Measurements from ENCODE around the gene MESP1.
"Not testable (repeated sequence)": the region's sequence is repeated elsewhere in the genome, so short reads cannot be mapped to it uniquely, and the experiment has no call there.

Gene MESP1, protein sequence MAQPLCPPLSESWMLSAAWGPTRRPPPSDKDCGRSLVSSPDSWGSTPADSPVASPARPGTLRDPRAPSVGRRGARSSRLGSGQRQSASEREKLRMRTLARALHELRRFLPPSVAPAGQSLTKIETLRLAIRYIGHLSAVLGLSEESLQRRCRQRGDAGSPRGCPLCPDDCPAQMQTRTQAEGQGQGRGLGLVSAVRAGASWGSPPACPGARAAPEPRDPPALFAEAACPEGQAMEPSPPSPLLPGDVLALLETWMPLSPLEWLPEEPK

DNA sequence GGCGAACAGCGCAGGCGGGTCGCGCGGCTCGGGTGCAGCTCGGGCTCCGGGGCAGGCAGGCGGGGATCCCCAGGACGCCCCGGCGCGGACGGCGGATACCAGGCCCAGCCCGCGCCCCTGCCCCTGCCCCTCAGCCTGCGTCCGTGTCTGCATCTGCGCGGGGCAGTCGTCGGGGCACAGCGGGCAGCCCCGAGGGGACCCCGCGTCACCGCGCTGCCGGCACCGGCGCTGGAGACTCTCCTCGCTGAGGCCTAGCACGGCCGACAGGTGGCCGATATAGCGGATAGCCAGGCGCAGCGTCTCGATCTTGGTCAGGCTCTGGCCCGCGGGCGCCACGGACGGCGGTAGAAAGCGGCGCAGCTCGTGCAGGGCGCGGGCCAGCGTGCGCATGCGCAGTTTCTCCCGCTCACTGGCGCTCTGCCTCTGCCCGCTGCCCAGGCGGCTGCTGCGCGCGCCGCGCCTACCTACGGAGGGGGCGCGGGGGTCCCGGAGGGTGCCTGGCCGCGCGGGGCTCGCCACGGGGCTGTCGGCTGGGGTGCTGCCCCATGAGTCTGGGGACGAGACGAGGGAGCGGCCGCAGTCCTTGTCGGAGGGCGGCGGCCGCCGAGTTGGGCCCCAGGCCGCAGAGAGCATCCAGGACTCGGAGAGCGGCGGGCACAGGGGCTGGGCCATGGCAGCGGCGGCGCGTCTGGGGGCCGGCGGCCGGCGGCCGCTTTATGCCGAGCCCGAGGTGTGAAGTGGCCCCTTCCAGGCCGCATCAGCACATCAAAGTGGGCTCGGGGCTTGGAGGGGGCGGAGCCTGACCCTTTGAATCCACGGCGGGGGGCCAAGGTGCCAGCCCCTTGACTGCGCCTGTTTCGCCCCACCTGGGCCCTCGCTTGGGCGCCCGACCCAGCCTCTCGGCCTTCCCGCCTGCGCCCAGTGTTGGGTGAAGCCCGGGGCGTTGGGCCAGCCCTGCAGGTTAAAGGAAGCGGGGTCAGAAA, at the start of gene MESP1:
TSS of gene MESP1 (minus strand) at position 690 of the 983 bp plus-strand sequence. CDS start at position 672, 18 bp downstream.
- H3K27me3 Mint-ChIP-seq (ENCODE audit: low read depth): peaks cover 44% of the 10 kb centered on the region
- H3K4me1 Mint-ChIP-seq (ENCODE audit: low read depth): no peaks in the 10 kb centered on the region
- no peak within 1 kb of the TSS for H3K27ac Mint-ChIP-seq

DNA sequence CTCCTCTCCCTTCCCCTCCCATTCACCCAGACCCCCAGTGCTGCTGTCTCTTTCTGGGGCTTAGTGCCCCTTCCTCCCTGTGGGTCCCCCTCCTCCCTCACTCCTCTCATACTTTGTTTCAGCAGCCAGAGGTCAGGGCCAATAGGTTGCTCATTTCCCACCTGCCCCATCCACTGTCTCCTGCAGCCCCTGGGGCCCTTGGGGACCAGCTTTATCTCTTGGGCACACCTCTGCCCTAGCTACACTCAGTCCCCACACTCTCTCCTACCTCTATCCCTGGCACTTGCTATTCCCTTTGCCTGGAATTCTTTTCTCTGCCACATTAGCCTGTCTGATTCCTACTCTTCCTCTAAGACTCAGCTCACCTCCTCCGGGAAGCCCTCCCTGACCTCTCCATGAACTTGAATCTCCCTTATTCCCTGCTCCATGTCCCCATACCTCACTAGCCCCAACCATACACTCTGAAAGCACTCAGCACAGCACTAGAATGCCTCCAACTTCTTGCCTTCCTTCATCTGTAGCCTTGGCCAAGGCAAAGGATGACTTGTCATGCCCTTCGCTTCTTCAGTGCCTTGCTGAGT, 49.0 kb upstream of the MESP1 start:
- Mint-ChIP-seq H3K27ac (no peak overlapping the region), H3K9me3 (no peaks in the 10 kb centered on the region), H3K27me3 (ENCODE audit: low read depth) (peaks cover 2% of the 10 kb centered on the region), H3K36me3 (ENCODE audit: low read depth) (no peaks in the 10 kb centered on the region), H3K4me3 (no peak overlapping the region), H3K4me1 (ENCODE audit: low read depth) (peaks cover 2% of the 10 kb centered on the region)

More for the DNA sequence above, at the start of gene MESP1:
- Mint-ChIP-seq H3K36me3 (ENCODE audit: low read depth) (no peaks in the 10 kb centered on the region), H3K9me3 (no peaks in the 10 kb centered on the region), H3K4me3 (peak within 1 kb of the TSS; percentile 77)

DNA sequence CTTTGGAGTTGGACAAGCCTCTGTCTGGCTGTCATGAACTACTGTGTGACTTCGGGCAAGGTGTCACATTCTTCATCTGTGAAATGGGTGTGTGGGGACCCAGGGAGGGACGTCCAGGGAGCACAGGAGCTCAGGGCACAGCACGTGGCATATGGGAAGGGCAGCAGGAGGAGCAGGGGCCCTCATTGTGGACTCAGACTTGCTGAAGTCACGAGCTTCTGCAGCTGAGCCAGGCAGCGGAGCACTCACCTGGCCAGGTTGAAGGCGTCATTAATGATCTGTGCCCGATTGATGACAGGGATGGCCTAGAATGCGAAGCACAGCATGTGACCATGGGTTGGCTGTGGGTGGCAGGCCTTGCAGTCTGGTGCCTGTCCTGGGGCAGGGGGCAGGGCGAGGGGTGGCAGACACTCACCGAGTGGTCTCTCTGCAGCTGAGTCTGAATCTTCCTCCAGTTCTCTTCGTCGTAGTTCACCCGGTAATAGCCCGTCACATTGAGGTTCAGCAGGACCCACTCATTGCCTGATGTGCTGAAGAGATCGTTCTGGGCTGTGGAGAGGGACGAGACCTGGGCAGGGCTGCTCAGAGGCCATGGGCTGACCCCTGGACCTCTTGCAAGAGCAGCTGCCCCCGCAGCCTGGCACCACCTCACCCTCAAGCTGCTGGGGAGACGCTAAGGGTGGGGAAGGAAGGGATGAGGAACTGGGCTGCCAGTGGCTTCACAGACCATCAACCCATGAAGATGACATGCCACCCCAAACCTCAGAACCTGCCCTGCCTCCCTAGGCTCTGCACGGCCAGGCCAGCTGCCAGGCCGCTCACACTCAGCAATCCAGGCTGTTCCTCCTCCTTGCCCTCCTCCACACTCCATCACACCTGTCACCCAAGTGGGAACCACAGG, 48.2 kb upstream of the MESP1 start:
- H3K4me1 Mint-ChIP-seq (ENCODE audit: low read depth): peaks cover 2% of the 10 kb centered on the region
- no peaks in the 10 kb centered on the region for H3K9me3 Mint-ChIP-seq
- H3K36me3 Mint-ChIP-seq (ENCODE audit: low read depth): no peaks in the 10 kb centered on the region
- no peak overlapping the region for H3K4me3 Mint-ChIP-seq
- peaks cover 3% of the 10 kb centered on the region for H3K27me3 Mint-ChIP-seq (ENCODE audit: low read depth)
- no peak overlapping the region for H3K27ac Mint-ChIP-seq

DNA sequence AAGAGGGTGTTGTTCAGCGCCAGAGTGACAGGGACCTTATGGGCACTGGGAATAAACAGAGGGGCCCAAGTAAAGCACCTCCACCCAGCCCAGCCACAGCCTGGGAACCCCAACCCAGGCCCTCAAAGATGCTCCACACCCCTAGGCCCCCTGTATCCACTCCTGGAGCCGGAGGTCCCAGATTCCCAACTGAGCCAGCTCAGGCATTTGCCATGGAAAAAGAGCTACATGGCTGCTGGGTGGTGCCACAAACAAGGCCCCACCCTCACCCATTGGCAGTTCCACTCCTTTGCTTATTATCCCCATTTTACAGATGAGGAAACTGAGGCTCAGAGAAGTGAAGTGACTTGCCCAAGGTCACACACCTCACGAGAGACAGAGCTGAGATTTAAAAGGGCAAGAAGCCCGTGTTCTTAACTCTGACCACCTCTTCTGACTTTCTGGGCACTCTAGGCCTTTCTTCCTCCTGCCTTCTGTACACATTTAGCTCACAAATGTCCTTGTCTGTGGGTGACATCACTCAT, 46.7 kb upstream of the MESP1 start:
- Mint-ChIP-seq H3K4me3 (no peak overlapping the region), H3K4me1 (ENCODE audit: low read depth) (peaks cover 2% of the 10 kb centered on the region), H3K27me3 (ENCODE audit: low read depth) (peaks cover 6% of the 10 kb centered on the region), H3K9me3 (no peaks in the 10 kb centered on the region), H3K36me3 (ENCODE audit: low read depth) (no peaks in the 10 kb centered on the region), H3K27ac (no peak overlapping the region)

DNA sequence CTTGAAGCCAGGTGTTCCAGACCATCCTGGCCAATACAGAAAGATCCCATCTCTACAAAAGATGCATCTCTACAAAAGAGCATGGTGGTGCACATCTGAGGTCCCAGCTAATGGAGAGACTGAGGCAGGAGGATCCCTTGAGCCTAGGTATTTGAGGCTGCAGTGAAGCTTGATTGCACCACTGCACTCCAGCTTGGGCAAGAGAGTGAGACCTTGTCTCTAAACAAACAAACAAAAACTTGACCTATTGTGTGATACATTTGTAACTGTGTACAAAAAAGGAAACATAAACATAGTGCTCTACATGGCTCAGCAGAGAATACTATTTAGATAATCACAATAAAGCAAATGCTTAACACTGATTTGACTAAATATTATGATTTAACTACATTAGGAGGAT, 44.9 kb upstream of the MESP1 start:
- Mint-ChIP-seq H3K9me3 (no peaks in the 10 kb centered on the region), H3K36me3 (ENCODE audit: low read depth) (no peaks in the 10 kb centered on the region), H3K27me3 (ENCODE audit: low read depth) (peaks cover 6% of the 10 kb centered on the region), H3K27ac (no peak overlapping the region), H3K4me3 (no peak overlapping the region), H3K4me1 (ENCODE audit: low read depth) (no peaks in the 10 kb centered on the region)

DNA sequence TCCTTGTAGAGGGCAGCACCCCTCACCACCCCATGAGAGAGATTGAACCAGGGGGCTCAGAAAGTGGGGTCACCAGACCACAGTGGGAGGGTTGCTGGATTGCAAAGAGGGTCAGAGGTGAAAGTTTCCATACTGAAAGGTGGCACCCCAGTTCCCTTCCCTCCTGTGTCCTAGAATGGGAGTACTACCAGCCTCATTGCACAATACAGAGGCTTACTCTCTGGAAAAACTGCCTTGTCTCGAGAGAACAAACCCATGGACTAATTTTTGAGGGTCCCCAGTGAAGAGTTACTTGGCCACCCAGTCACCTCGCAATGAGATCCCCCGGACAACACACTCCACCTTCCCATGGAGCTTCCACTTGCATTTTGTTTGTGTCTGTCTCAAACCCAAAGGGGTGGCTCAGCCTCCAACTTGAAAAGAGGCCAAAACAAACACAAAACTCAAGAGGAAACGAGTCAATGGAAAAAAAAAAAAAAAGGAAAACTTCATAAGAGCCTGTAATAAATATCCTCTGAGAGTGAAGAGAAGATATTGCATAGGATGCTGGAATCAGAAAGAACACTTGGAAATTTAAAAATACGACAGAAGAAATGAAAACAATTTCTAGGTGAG, 43.7 kb upstream of the MESP1 start:
- H3K9me3 Mint-ChIP-seq: no peaks in the 10 kb centered on the region
- H3K27ac Mint-ChIP-seq: no peak overlapping the region
- H3K36me3 Mint-ChIP-seq (ENCODE audit: low read depth): no peaks in the 10 kb centered on the region
- H3K4me3 Mint-ChIP-seq: no peak overlapping the region
- no peaks in the 10 kb centered on the region for H3K4me1 Mint-ChIP-seq (ENCODE audit: low read depth)
- peaks cover 6% of the 10 kb centered on the region for H3K27me3 Mint-ChIP-seq (ENCODE audit: low read depth)

DNA sequence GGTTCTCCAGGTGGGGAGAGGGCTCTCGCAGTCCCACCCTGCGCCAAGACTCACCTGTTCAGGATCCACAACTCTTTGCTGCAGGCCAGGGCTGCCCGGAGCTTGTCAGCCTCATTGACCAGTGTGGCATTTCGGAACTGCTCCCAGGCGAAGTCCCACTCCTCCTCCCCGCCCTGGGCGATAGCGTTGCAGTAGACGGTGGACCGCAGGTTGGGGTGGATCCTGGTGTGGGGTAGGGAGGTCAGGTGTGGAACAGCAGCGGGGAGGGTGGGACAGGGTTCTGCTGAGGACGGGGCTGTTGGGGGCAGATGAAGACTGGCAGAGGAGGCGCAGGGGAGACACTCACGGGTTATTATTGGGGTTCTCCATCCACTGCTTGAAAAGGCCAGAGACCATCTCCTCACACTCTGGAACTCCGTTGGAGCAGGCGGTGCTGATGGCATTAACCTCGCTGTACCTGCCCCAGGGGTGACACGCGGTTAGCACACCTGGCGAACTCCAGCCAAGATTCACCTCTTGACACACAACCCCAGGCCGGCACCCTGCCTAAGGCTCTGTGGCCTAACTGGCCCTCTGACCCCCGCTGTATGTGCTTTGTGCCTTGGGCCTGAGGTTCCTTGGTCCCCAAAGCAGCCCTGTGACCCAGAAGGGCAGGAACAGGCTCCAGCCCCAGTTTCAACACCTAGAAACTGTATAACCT, 41.2 kb upstream of the MESP1 start:
- Mint-ChIP-seq H3K27ac (no peak overlapping the region), H3K36me3 (ENCODE audit: low read depth) (no peaks in the 10 kb centered on the region), H3K4me1 (ENCODE audit: low read depth) (no peaks in the 10 kb centered on the region), H3K4me3 (no peak overlapping the region), H3K27me3 (ENCODE audit: low read depth) (peaks cover 6% of the 10 kb centered on the region), H3K9me3 (peaks cover 9% of the 10 kb centered on the region)

DNA sequence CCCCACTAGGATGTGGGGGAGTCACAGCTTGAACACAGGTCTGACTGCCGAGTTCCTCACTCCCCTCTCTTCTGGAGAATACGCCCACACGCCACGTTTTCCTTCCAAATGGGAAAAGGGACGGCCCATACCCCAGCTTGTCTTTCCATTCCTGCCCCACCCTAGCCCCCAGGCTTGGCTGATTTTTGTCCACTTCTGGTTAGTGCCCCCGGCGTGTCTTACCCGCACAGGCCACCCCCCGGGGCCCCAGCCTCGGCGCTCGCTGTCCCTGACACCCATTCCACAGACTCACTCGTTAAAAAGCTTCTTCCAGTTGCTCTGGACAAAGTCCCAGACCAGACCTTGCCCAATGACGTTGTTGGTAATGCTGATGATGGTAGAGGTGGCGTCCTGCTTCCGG, 39.6 kb upstream of the MESP1 start:
- H3K27me3 Mint-ChIP-seq (ENCODE audit: low read depth): peaks cover 6% of the 10 kb centered on the region
- no peak overlapping the region for H3K27ac Mint-ChIP-seq
- peaks cover 9% of the 10 kb centered on the region for H3K9me3 Mint-ChIP-seq
- H3K4me3 Mint-ChIP-seq: no peak overlapping the region
- no peaks in the 10 kb centered on the region for H3K4me1 Mint-ChIP-seq (ENCODE audit: low read depth)
- H3K36me3 Mint-ChIP-seq (ENCODE audit: low read depth): no peaks in the 10 kb centered on the region

DNA sequence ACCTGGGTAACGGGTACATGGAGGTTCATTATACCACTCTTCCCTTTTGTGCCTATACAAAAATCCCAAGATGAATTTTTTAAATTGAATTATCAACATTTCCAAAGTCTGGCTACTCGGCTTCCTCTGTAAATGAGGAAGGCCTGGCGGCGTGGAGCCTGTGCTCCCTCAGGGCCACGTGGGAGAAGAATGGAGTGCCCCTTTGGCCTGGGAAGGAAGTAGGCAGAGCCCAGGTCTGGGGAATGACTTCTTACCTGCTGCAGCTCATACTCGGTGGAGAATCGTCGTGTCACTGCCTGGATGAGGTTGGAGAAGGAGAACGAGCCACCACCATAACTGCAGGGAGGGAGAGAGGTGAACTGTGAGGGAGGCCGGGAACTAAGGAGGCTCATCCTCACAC, 39.2 kb upstream of the MESP1 start:
- Mint-ChIP-seq H3K27me3 (ENCODE audit: low read depth) (peaks cover 6% of the 10 kb centered on the region), H3K9me3 (peaks cover 9% of the 10 kb centered on the region), H3K4me3 (no peak overlapping the region), H3K4me1 (ENCODE audit: low read depth) (no peaks in the 10 kb centered on the region), H3K36me3 (ENCODE audit: low read depth) (no peaks in the 10 kb centered on the region), H3K27ac (no peak overlapping the region)

DNA sequence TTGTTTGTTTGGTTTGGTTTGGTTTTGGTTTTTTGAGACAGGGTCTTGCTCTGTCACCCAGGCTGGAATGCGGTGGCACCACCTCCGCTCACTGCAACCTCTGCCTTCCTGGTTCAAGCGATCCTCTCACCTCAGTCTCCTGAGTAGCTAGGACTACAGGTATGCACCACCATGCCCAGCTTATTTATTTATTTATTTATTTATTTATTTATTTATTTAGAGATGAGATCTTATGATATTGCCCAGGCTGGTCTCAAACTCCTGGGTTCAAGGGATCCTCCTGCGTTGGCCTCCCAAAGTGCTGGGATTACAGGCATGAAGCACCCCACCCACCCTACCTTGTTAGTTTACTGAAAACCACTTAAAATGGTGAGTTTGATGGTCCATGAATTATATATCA, 37.5 kb upstream of the MESP1 start:
- not testable (repeated sequence) for H3K4me3 Mint-ChIP-seq; H3K27me3 Mint-ChIP-seq (ENCODE audit: low read depth); H3K9me3 Mint-ChIP-seq; H3K36me3 Mint-ChIP-seq (ENCODE audit: low read depth); H3K4me1 Mint-ChIP-seq (ENCODE audit: low read depth); H3K27ac Mint-ChIP-seq

DNA sequence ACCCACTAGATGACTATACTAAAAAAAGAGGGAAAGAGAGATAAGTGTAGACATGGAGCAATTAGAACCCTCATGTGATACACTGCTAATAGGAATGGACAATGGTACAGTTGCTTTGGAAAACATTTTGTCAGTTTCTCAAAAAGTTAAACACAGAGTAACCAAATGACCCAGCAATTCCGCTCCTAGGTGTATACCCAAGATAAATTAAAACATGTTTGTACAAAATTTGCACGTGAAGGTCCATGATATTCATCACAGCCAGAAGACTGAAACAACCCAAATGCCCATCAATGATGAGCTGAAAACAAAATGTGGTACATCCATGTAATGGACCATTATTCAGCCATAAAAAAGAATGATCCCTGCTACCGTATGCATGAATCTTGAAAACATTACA, 36.9 kb upstream of the MESP1 start:
- H3K4me1 Mint-ChIP-seq (ENCODE audit: low read depth): no peaks in the 10 kb centered on the region
- no peak overlapping the region for H3K4me3 Mint-ChIP-seq
- H3K9me3 Mint-ChIP-seq: peaks cover 9% of the 10 kb centered on the region
- H3K27ac Mint-ChIP-seq: no peak overlapping the region
- no peaks in the 10 kb centered on the region for H3K36me3 Mint-ChIP-seq (ENCODE audit: low read depth)
- H3K27me3 Mint-ChIP-seq (ENCODE audit: low read depth): peaks cover 2% of the 10 kb centered on the region

DNA sequence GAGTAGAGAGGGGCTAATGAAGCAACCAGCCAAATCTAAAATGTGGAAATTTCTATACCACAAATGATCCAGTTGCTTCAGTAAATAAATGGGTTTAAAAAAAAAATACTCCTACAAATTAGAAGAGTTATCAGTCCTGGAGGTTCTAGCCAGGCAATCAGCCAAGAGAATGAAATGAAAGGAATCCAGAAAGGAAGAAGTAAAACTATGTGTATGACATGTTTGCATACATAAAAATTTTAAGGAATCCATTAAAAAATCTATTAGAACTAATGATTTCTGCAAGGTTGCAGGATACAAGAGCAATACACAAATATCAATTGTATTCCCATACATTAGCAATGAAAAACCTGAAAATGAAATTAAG, 34.7 kb upstream of the MESP1 start:
- Mint-ChIP-seq H3K4me1 (ENCODE audit: low read depth) (peaks cover 14% of the 10 kb centered on the region), H3K36me3 (ENCODE audit: low read depth) (no peaks in the 10 kb centered on the region), H3K4me3 (no peak overlapping the region), H3K27me3 (ENCODE audit: low read depth) (no peaks in the 10 kb centered on the region), H3K27ac (no peak overlapping the region), H3K9me3 (peaks cover 9% of the 10 kb centered on the region)

DNA sequence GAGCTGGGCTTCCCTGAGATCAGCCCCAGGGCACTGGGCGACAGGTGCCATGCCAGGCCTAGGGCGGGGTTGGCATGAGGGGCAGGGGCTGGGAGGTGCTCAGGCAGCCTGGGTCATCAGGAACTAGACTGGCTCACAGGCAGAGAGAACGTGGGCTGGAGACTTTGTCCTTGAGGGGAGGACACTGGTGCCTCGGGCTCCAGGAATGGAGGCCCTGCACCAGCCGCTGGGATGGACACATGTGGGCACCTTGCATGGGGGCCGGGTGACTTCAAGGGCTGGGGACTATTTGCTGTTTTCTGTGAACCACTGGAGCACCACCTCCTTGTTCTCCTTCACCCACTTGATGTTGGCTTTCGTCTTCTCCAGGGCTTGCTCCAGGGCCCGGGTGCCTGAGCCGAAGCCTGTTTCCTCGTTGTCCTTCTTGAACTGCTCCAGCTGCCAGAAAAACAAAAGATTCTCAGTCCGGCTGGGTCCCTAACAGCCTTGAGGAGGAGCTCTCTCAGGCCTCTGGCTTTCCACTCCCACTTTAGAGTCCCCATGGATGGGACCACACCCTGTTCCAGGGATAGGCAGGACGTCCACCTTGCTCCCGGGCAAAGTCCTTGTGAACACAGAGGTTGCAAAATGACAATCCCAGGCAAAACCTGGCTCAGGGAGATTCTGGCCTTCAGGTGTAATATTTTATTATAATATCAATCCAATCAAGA, 34.2 kb upstream of the MESP1 start:
- H3K27me3 Mint-ChIP-seq (ENCODE audit: low read depth): no peaks in the 10 kb centered on the region
- H3K4me3 Mint-ChIP-seq: no peak overlapping the region
- H3K9me3 Mint-ChIP-seq: peaks cover 9% of the 10 kb centered on the region

More for the DNA sequence above, 34.2 kb upstream of the MESP1 start:
- Mint-ChIP-seq H3K36me3 (ENCODE audit: low read depth) (no peaks in the 10 kb centered on the region), H3K27ac (no peak overlapping the region), H3K4me1 (ENCODE audit: low read depth) (peaks cover 19% of the 10 kb centered on the region)
